ENCODE data around the gene CCL15. TPM values are rescaled to one million over a fixed set of nuclear protein-coding genes. Genes with fewer than 3 reads are reported as not detected.

The CCL15 gene
- total RNA-seq, 3 donors from 2014 or later = not detected

DNA sequence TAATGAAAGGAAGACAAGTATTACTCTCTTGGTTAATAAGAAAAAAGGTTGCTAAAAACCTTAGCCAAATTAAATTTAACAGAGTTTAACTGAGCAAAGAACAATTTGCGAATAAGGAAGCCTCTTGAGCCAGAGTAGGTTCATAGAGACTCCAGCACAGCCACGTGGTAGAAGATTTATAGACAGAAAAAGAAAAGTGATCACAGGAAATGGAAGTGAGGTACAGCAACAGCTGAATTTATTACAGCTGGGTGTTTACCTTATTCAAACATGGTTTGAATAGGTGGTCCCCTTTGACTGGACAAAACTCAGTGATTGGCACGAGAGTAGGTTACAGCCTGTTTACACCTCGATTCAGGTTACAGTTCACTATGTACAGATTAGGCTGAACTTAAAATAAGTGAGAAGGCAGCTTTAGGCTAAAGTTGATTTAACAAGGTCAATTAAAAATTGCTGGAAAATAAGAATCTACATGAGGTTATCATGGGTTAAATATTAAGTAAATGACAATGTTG, 3.3 kb upstream of the CCL15 start:
- Histone ChIP-seq H3K27ac (no peak overlapping the region), H3K36me3 (no peaks in the 10 kb centered on the region), H3K27me3 (no peaks in the 10 kb centered on the region), H3K9me3 (peaks cover 11 to 15% of the 10 kb centered on the region in 2 donors), H3K4me3 (no peak overlapping the region), H3K4me1 (no peaks in the 10 kb centered on the region)
- no peak for DNase-seq (ENCODE audit: low spot score in 2 of 2)
- TF ChIP-seq, protein P1, sequence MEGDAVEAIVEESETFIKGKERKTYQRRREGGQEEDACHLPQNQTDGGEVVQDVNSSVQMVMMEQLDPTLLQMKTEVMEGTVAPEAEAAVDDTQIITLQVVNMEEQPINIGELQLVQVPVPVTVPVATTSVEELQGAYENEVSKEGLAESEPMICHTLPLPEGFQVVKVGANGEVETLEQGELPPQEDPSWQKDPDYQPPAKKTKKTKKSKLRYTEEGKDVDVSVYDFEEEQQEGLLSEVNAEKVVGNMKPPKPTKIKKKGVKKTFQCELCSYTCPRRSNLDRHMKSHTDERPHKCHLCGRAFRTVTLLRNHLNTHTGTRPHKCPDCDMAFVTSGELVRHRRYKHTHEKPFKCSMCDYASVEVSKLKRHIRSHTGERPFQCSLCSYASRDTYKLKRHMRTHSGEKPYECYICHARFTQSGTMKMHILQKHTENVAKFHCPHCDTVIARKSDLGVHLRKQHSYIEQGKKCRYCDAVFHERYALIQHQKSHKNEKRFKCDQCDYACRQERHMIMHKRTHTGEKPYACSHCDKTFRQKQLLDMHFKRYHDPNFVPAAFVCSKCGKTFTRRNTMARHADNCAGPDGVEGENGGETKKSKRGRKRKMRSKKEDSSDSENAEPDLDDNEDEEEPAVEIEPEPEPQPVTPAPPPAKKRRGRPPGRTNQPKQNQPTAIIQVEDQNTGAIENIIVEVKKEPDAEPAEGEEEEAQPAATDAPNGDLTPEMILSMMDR (IDR thresholded peaks at IDR 0.05) = no peak
- TF ChIP-seq POLR2A (IDR thresholded peaks at IDR 0.05) = no peak
- TF ChIP-seq POLR2AphosphoS5 (IDR thresholded peaks at IDR 0.05) = no peak
- intact Hi-C loops (cut with DNase I; ENCODE audit: low total_unique reads) = no loop called here

DNA sequence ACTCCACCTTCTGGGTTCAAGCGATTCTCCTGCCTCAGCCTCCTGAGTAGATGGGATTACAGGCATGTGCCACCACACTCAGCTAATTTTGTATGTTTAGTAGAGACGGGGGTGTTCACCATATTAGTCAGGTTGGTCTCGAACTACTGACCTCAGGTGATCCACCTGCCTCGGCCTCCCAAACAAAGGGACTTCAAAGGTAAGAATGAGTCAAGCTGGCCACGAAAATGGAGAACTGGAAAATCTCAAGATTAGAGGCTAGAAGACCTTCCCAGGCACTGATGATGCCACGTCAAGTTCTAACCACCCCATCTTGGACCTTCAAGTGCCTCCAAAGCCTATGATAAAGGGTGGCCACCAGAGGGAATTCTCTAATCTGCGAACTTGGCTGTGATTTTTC, 1.3 kb upstream of the CCL15 start:
- TF ChIP-seq, protein P1 (IDR thresholded peaks at IDR 0.05) = no peak
- TF ChIP-seq POLR2AphosphoS5 (IDR thresholded peaks at IDR 0.05) (no peak), POLR2A (IDR thresholded peaks at IDR 0.05) (no peak)
- DNase-seq (ENCODE audit: low spot score in 2 of 2) = no peak
- no peak overlapping the region for H3K4me3 ChIP-seq
- H3K27me3 ChIP-seq = no peaks in the 10 kb centered on the region
- intact Hi-C loops (cut with DNase I; ENCODE audit: low total_unique reads) = no loop called here
- no peaks in the 10 kb centered on the region for H3K9me3 ChIP-seq
- no peak overlapping the region for H3K27ac ChIP-seq
- H3K36me3 ChIP-seq = no peaks in the 10 kb centered on the region
- H3K4me1 ChIP-seq = no peaks in the 10 kb centered on the region

GRCh38 chr17:36001862-36002603, 680 bp upstream of the CCL15 start:
- no peaks in the 10 kb centered on the region for H3K36me3 ChIP-seq
- H3K27me3 ChIP-seq = no peaks in the 10 kb centered on the region
- TF ChIP-seq POLR2AphosphoS5 (IDR thresholded peaks at IDR 0.05) = no peak
- TF ChIP-seq, protein P1 (IDR thresholded peaks at IDR 0.05) = no peak
- TF ChIP-seq POLR2A (IDR thresholded peaks at IDR 0.05) = no peak
- H3K4me1 ChIP-seq = no peaks in the 10 kb centered on the region
- H3K27ac ChIP-seq = no peak overlapping the region
- H3K4me3 ChIP-seq = no peak overlapping the region
- H3K9me3 ChIP-seq = no peaks in the 10 kb centered on the region
- no peak for DNase-seq (ENCODE audit: low spot score in 2 of 2)
- intact Hi-C loops (cut with DNase I; ENCODE audit: low total_unique reads) = no loop called here

DNA sequence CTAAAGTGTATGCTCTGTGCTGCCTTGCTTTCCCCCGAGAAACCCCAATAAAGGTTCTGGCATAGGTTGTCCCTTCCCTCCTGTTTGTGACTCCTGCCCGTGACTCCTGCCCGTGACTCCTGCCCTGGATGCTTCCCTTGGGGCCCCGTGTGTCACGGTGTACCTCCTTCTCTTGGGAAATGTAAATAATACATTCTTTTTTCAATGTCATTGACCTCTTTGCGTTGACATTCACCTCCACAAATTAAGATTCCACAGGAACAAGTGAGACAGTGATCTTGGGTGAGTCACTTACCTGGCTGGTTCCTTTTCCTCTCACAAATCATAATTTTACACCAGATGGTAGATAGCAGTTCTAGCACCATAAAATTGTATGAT, 632 bp downstream of the CCL15 start:
- no peak for DNase-seq (ENCODE audit: low spot score in 2 of 2)
- Histone ChIP-seq H3K4me3 (no peak overlapping the region), H3K4me1 (no peaks in the 10 kb centered on the region), H3K27me3 (no peaks in the 10 kb centered on the region), H3K36me3 (no peaks in the 10 kb centered on the region), H3K9me3 (no peaks in the 10 kb centered on the region), H3K27ac (no peak overlapping the region)
- intact Hi-C loops (cut with DNase I; ENCODE audit: low total_unique reads) = no loop called here
- TF ChIP-seq POLR2A (IDR thresholded peaks at IDR 0.05) (no peak), POLR2AphosphoS5 (IDR thresholded peaks at IDR 0.05) (no peak)
- TF ChIP-seq, protein P1 (IDR thresholded peaks at IDR 0.05) = no peak

- H3K4me3 ChIP-seq = no peak overlapping the region
- H3K36me3 ChIP-seq = no peaks in the 10 kb centered on the region
- TF ChIP-seq POLR2AphosphoS5 (IDR thresholded peaks at IDR 0.05) = no peak
- TF ChIP-seq, protein P1 (IDR thresholded peaks at IDR 0.05) = no peak
- no peak for TF ChIP-seq POLR2A (IDR thresholded peaks at IDR 0.05)
- H3K4me1 ChIP-seq = no peaks in the 10 kb centered on the region
- peaks cover 0 to 7% of the 10 kb centered on the region in 2 donors for H3K9me3 ChIP-seq
- intact Hi-C loops (cut with DNase I; ENCODE audit: low total_unique reads) = no loop called here
- H3K27me3 ChIP-seq = no peaks in the 10 kb centered on the region
- DNase-seq (ENCODE audit: low spot score in 2 of 2) = no peak
- no peak overlapping the region for H3K27ac ChIP-seq
Measured at GRCh38 chr17:35998756-35999155, 2.6 kb downstream of the CCL15 start.

Measured in breast epithelium (tissue), 4 donors.